Choroid plexus epithelial cell (primary cell): ENCODE results near the gene KLHL29.

Experiments
- DNase-seq: peaks from one replicate; pipeline ENCODE4 v3.0.0-alpha.2; 2010; ENCODE audit warnings: low read depth
- H3K4me3 ChIP-seq: 2 replicates; pipeline ENCODE4 v1.5.1; 2011; ENCODE audit warnings: low read depth, mild to moderate bottlenecking, control low read depth, low read length, moderate library complexity
- CTCF ChIP-seq: conservative IDR thresholded peaks from 2 replicates; pipeline ENCODE4 v1.5.1; 2011; ENCODE audit warnings: low read depth, mild to moderate bottlenecking, control low read depth, inconsistent platforms, low read length, moderate library complexity

The KLHL29 gene

GRCh38 chr2:23504591-23504990 lies 119.6 kb downstream of the KLHL29 start:
- no peak for TF ChIP-seq CTCF
- no peak overlapping the region for H3K4me3 ChIP-seq
- DNase-seq: no peak

DNA sequence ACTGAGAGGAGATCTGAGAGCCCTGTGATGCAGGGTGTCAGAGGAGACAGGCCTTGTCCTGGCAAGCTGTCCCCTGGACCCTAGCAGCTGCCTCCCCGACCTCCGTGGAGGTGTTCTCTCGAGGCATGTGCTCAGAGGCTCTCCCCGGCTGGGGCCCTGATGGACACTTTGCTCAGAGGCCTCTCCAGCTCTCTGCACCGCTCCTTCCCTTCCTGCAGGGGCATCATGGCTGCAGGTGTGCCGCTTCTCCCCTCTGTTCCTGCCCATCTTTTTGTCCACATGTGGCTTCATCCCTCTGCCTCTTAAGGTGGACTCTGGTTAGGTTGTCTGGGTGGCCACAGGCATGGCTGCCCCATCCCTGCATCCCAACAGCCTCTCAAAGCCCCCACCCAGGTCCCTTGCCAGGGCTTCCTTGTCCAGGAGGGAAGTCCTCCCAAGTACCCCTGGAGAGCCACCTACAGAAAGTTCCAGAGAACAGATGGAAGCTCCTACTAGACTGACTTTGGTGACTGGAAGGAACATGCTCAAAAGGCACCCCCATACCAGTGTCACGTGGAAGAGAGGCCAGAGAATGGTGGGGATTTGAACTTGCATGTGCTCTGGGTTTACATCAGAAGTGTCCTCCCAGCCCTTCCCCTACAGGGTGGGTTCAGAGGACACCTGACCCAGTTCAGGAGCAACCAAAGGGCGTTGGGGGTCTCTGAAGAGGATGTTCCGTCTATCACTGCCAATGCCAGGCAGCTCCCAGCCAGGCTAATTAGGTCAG lies 120.4 kb downstream of the KLHL29 start:
- no peak overlapping the region for H3K4me3 ChIP-seq
- TF ChIP-seq CTCF: no peak
- DNase-seq: no peak

DNA sequence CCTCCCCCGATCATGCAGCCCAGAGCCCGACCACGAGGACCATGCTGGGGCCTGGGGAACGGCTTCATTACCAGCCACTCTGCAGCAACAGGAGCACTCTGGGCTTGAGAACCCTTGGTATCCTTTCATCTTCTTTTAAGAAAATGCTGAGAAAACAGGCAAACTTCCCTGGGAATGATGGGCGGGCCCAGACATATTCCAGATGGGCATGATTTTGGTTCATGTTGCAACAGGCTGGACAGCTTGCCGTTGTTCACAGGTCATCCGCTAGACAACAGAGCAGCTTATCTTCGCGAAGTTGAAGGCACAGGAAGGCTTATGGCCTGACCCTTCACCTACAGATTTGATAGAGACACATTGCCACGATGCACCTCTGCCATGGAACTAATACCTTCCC lies 121.0 kb downstream of the KLHL29 start:
- TF ChIP-seq CTCF: no peak
- DNase-seq: no peak
- no peak overlapping the region for H3K4me3 ChIP-seq

- no peak overlapping the region for H3K4me3 ChIP-seq
- TF ChIP-seq CTCF: no peak
- peak; percentile 37 for DNase-seq
These were observed 121.7 kb downstream of the KLHL29 start for GRCh38 chr2:23506531-23507266.

- no peak overlapping the region for H3K4me3 ChIP-seq
- TF ChIP-seq CTCF: no peak
- no peak for DNase-seq
These were observed 122.5 kb downstream of the KLHL29 start for GRCh38 chr2:23507267-23508065.

- peak; percentile 37 for DNase-seq
- no peak for TF ChIP-seq CTCF
- no peak overlapping the region for H3K4me3 ChIP-seq
These were observed 123.0 kb downstream of the KLHL29 start for GRCh38 chr2:23508066-23508390.
